ENCODE results near the gene EZH2.

The EZH2 gene

GRCh38 chr7:148888300-148888699, 4.2 kb upstream of the EZH2 start:
- no peak for DNase-seq (ENCODE audit: low read depth)
- H3K4me3 ChIP-seq (ENCODE audit: control insufficient read depth, low read depth, low read length), result no peak overlapping the region
- no peak for TF ChIP-seq CTCF (conservative IDR thresholded peaks at IDR 0.05; ENCODE audit: control insufficient read depth, insufficient read depth, low read depth, low read length)

GRCh38 chr7:148886844-148887243, 2.8 kb upstream of the EZH2 start:
- no peak for TF ChIP-seq CTCF (conservative IDR thresholded peaks at IDR 0.05; ENCODE audit: control insufficient read depth, insufficient read depth, low read depth, low read length)
- no peak for DNase-seq (ENCODE audit: low read depth)
- no peak overlapping the region for H3K4me3 ChIP-seq (ENCODE audit: control insufficient read depth, low read depth, low read length)

GRCh38 chr7:148884299-148885022, 370 bp upstream of the EZH2 start:
- peak overlapping the region; percentile 61 for H3K4me3 ChIP-seq (ENCODE audit: control insufficient read depth, low read depth, low read length)
- no peak for TF ChIP-seq CTCF (conservative IDR thresholded peaks at IDR 0.05; ENCODE audit: control insufficient read depth, insufficient read depth, low read depth, low read length)
- DNase-seq (ENCODE audit: low read depth), result peak; percentile 84

GRCh38 chr7:148883266-148884048, 634 bp downstream of the EZH2 start:
- TF ChIP-seq CTCF (conservative IDR thresholded peaks at IDR 0.05; ENCODE audit: control insufficient read depth, insufficient read depth, low read depth, low read length), result no peak
- H3K4me3 ChIP-seq (ENCODE audit: control insufficient read depth, low read depth, low read length), result peak overlapping the region; percentile 81
- no peak for DNase-seq (ENCODE audit: low read depth)

- no peak for TF ChIP-seq CTCF (conservative IDR thresholded peaks at IDR 0.05; ENCODE audit: control insufficient read depth, insufficient read depth, low read depth, low read length)
- H3K4me3 ChIP-seq (ENCODE audit: control insufficient read depth, low read depth, low read length), result peak overlapping the region; percentile 81
- DNase-seq (ENCODE audit: low read depth), result peak; percentile 14
These were observed 1.2 kb downstream of the EZH2 start for GRCh38 chr7:148882841-148883265.

GRCh38 chr7:148882192-148882591, 1.9 kb downstream of the EZH2 start:
- TF ChIP-seq CTCF (conservative IDR thresholded peaks at IDR 0.05; ENCODE audit: control insufficient read depth, insufficient read depth, low read depth, low read length), result no peak
- H3K4me3 ChIP-seq (ENCODE audit: control insufficient read depth, low read depth, low read length), result peak overlapping the region; percentile 81
- DNase-seq (ENCODE audit: low read depth), result no peak
